Right lobe of liver (tissue), 4 donors: ENCODE results near the gene SETBP1.

Experiments
- CTCF ChIP-seq, 4 donors: fragments of 200-600 bp in 3 of 4; fragments of 450-650 bp in 1 of 4; IDR thresholded peaks; one replicate each; pipeline versions ENCODE4 v1.5.1 to v1.8.0; 2016 to 2022; ENCODE audit warnings: antibody characterized with exemption in 4 of 4, mild to moderate bottlenecking in 2 of 4
- POLR2A ChIP-seq: fragments of 450-650 bp; IDR thresholded peaks from one replicate; pipeline ENCODE4 v1.6.1; 2017; ENCODE audit warnings: antibody characterized with exemption, mild to moderate bottlenecking
- donor health status: DM: no; HTN: no; CAD: no.
- donor health status: DM: no; HTN: no; CAD: no.
- donor health status: DM: no; HTN: yes; CAD: no.

DNA sequence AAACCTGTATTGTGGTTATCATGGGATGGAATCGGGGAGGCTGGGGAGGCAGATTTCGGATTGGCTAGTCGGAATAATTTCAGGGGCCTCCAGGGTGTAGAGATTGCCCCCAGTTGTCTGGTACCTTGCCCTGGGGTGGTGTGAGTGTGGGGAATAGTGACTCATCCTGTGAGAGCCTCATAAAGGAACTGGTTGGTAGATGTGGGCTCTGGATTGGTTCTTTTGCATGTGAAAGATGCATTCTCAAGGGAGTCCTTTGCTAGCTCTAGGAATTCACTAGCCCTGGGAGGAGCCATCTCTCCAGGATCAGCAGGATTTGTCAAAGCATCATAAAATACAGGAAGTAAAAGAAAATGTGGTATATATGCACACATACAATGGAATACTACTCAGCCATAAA lies 331.6 kb downstream of the SETBP1 start:
- TF ChIP-seq POLR2A (no peak), CTCF (IDR thresholded peaks at IDR 0.05) (no peak)
